Parathyroid adenoma (tissue), 2 donors: ENCODE data around the gene PCED1B.

Experiments used
- H2AFZ ChIP-seq: fragments of 300-600 bp; sonication (generic); one replicate; pipeline ENCODE4 v1.7.0; 2017; ENCODE audit warnings: antibody characterized with exemption, mild to moderate bottlenecking
- H3K27ac ChIP-seq: fragments of 300-600 bp; sonication (generic); one replicate; pipeline ENCODE4 v1.7.0; 2017
- H3K27me3 ChIP-seq: fragments of 300-600 bp; sonication (generic); one replicate; pipeline ENCODE4 v1.7.0; 2017; ENCODE audit warnings: low read length; ENCODE audit not compliant: control insufficient read depth, insufficient read depth
- H3K36me3 ChIP-seq: fragments of 300-600 bp; sonication (generic); one replicate; pipeline ENCODE4 v1.7.0; 2017; ENCODE audit warnings: low read length; ENCODE audit not compliant: control insufficient read depth, insufficient read depth
- H3K4me1 ChIP-seq: fragments of 300-600 bp; sonication (generic); one replicate; pipeline ENCODE4 v1.7.0; 2017; ENCODE audit warnings: control low read depth
- H3K4me2 ChIP-seq: fragments of 300-600 bp; sonication (generic); one replicate; pipeline ENCODE4 v1.7.0; 2017; ENCODE audit warnings: low read length
- H3K4me3 ChIP-seq: fragments of 300-600 bp; sonication (generic); one replicate; pipeline ENCODE4 v1.7.0; 2017; ENCODE audit warnings: low read depth, low read length
- H3K79me2 ChIP-seq: fragments of 300-600 bp; sonication (generic); one replicate; pipeline ENCODE4 v1.7.0; 2017; ENCODE audit warnings: control low read depth
- H3K9ac ChIP-seq: fragments of 300-600 bp; sonication (generic); one replicate; pipeline ENCODE4 v1.7.0; 2017; ENCODE audit warnings: mild to moderate bottlenecking
- H3K9me3 ChIP-seq: fragments of 300-600 bp; sonication (generic); one replicate; pipeline ENCODE4 v1.7.0; 2017; ENCODE audit warnings: low read length; ENCODE audit not compliant: control insufficient read depth
- CTCF ChIP-seq: fragments of 300-600 bp; sonication (generic); IDR thresholded peaks from one replicate; pipeline ENCODE4 v1.7.0; 2017; ENCODE audit warnings: antibody characterized with exemption, mild to moderate bottlenecking
- donor health status: primary hyperparathyroidism.

The PCED1B gene

GRCh38 chr12:47141459-47141858 is 62.0 kb downstream of the PCED1B start:
- H2AFZ ChIP-seq, result no peak overlapping the region
- no peak overlapping the region for H3K4me3 ChIP-seq
- no peak for TF ChIP-seq CTCF
- H3K4me2 ChIP-seq, result no peak overlapping the region
- H3K36me3 ChIP-seq, result no peaks in the 10 kb centered on the region
- H3K4me1 ChIP-seq, result no peaks in the 10 kb centered on the region
- no peak overlapping the region for H3K27ac ChIP-seq
- H3K9me3 ChIP-seq, result no peaks in the 10 kb centered on the region
- H3K79me2 ChIP-seq, result no peaks in the 10 kb centered on the region
- no peaks in the 10 kb centered on the region for H3K27me3 ChIP-seq
- H3K9ac ChIP-seq, result no peak overlapping the region

- no peaks in the 10 kb centered on the region for H3K9me3 ChIP-seq
- no peak overlapping the region for H2AFZ ChIP-seq
- H3K4me3 ChIP-seq, result no peak overlapping the region
- H3K79me2 ChIP-seq, result no peaks in the 10 kb centered on the region
- TF ChIP-seq CTCF, result no peak
- no peak overlapping the region for H3K4me2 ChIP-seq
- H3K27me3 ChIP-seq, result no peaks in the 10 kb centered on the region
- no peaks in the 10 kb centered on the region for H3K36me3 ChIP-seq
- H3K27ac ChIP-seq, result no peak overlapping the region
- no peaks in the 10 kb centered on the region for H3K4me1 ChIP-seq
- no peak overlapping the region for H3K9ac ChIP-seq
Observed at GRCh38 chr12:47144769-47145168, 65.3 kb downstream of the PCED1B start.

DNA sequence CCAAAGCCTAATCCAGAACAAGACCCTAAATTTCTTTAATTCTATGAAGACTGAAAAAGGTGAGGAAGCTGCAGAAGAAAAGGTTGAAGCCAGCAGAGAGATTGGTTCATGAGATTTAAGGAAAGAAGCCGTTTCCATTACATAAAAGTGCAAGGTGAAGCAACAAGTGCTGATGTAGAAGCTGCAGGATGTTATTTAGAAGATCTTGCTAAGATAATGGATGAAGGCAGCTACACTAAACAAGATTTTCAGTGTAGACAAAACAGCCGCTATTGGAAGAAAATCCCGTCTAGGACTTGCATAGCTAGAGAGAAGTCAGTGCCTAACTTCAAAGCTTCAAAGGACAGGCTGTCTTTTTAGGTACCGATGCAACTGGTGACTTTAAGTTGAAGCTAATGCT is 65.8 kb downstream of the PCED1B start:
- Histone ChIP-seq H3K4me3 (no peak overlapping the region), H3K9me3 (no peaks in the 10 kb centered on the region), H3K36me3 (no peaks in the 10 kb centered on the region), H3K27me3 (no peaks in the 10 kb centered on the region), H3K4me2 (no peak overlapping the region), H3K9ac (no peak overlapping the region), H3K79me2 (no peaks in the 10 kb centered on the region), H2AFZ (no peak overlapping the region), H3K27ac (no peak overlapping the region), H3K4me1 (no peaks in the 10 kb centered on the region)
- TF ChIP-seq CTCF, result no peak

DNA sequence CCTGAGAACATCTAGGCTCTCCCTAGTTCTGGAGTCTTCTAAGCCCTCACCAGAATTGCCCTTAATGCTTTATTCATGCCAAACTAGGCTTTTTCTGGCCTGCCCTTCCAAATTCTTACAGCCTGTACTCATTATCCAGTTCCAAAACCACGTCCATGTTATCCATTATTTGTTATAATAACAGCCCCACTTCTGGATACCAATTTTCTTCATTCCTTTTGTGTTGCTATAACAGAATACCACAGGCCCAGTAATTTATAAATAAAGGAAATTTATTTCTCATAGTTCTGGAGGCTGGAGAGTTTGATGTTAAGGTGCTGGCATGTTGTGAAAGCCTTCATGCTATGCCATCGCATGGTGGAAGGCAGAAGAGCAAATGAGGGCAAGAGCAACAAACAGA is 68.3 kb downstream of the PCED1B start:
- no peaks in the 10 kb centered on the region for H3K27me3 ChIP-seq
- no peaks in the 10 kb centered on the region for H3K4me1 ChIP-seq
- no peaks in the 10 kb centered on the region for H3K79me2 ChIP-seq
- H3K9me3 ChIP-seq, result no peaks in the 10 kb centered on the region
- H2AFZ ChIP-seq, result no peak overlapping the region
- no peaks in the 10 kb centered on the region for H3K36me3 ChIP-seq
- no peak overlapping the region for H3K4me2 ChIP-seq
- no peak for TF ChIP-seq CTCF
- H3K27ac ChIP-seq, result no peak overlapping the region
- no peak overlapping the region for H3K9ac ChIP-seq
- no peak overlapping the region for H3K4me3 ChIP-seq

GRCh38 chr12:47149146-47149545 is 69.7 kb downstream of the PCED1B start:
- H3K27ac ChIP-seq, result no peak overlapping the region
- no peaks in the 10 kb centered on the region for H3K36me3 ChIP-seq
- TF ChIP-seq CTCF, result no peak
- no peak overlapping the region for H3K9ac ChIP-seq
- no peaks in the 10 kb centered on the region for H3K79me2 ChIP-seq
- no peaks in the 10 kb centered on the region for H3K9me3 ChIP-seq
- no peak overlapping the region for H3K4me2 ChIP-seq
- H3K4me3 ChIP-seq, result no peak overlapping the region
- H3K27me3 ChIP-seq, result no peaks in the 10 kb centered on the region
- no peaks in the 10 kb centered on the region for H3K4me1 ChIP-seq
- no peak overlapping the region for H2AFZ ChIP-seq
